ENCODE measurements around the gene PIH1D1. TPM values are rescaled to one million over a fixed set of nuclear protein-coding genes. Genes with fewer than 3 reads are reported as not detected.

PIH1D1 gene
- total and polyA plus RNA-seq, 2 of the 8 experiments (the other 6 are each of a cell fraction or from before 2014, with no cell fraction given): 146 to 195 TPM

GRCh38 chr19:49433240-49433901, 18.2 kb downstream of the PIH1D1 start (continued):
- TF ChIP-seq SIN3A (conservative IDR thresholded peaks at IDR 0.05 in 1 of 2, IDR thresholded peaks at IDR 0.05 in 1 of 2; ENCODE audit: low read depth in 1 of 2, low read length in 2 of 2) (no peak), TBP (IDR thresholded peaks at IDR 0.05; ENCODE audit: low read depth, low read length) (no peak)

All from H1 (cell line).